ENCODE data around the gene LVRN. TPM values are rescaled to one million over a fixed set of nuclear protein-coding genes. Genes with fewer than 3 reads are reported as not detected.

Gene LVRN
- total RNA-seq, 1 experiment from 2014 or later = not detected

DNA sequence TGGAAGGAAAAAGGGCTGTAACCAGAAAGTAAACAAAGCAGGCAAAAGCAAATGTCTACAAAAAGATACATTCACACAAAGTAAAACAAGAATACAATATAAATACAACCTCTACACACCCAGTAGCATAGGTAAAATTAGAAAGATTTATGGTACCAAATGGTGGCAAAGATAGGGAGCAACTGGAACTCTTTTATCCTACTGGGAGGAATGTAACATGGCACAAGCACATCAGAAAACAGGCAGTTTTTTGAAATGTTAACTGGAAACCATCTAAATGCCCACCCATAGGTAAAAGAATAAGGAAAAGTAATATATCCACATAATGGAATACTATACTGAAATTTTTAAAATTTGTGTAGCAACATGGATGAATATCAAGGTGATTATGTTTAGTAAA lies 61.3 kb downstream of the LVRN start:
- Histone ChIP-seq H3K4me3 (ENCODE audit: low read length) (no peak overlapping the region), H4K20me1 (ENCODE audit: low read length) (no peaks in the 10 kb centered on the region), H3K4me1 (ENCODE audit: insufficient read depth, low read length) (no peaks in the 10 kb centered on the region), H3K9me3 (ENCODE audit: low read length) (no peaks in the 10 kb centered on the region), H2AFZ (ENCODE audit: low read length) (no peak overlapping the region), H3F3A (ENCODE audit: low read length, unreplicated experiment) (no peaks in the 10 kb centered on the region), H3K36me3 (ENCODE audit: low read depth, low read length) (no peaks in the 10 kb centered on the region), H3K79me2 (ENCODE audit: low read length) (no peaks in the 10 kb centered on the region), H3K27me3 (ENCODE audit: low read length) (no peaks in the 10 kb centered on the region), H3K4me2 (ENCODE audit: low read length) (no peak overlapping the region), H3K27ac (ENCODE audit: low read length) (no peak overlapping the region), H3K9ac (ENCODE audit: low read length) (no peak overlapping the region), H3K9me2 (replicated peaks; ENCODE audit: low read length) (no peaks in the 10 kb centered on the region)
- no peak for TF ChIP-seq EZH2phosphoT487 (IDR thresholded peaks at IDR 0.05; ENCODE audit: borderline replicate concordance, low read length)
- no peak for TF ChIP-seq EZH2 (IDR thresholded peaks at IDR 0.05; ENCODE audit: low read length, unreplicated experiment)
- TF ChIP-seq, protein P1, sequence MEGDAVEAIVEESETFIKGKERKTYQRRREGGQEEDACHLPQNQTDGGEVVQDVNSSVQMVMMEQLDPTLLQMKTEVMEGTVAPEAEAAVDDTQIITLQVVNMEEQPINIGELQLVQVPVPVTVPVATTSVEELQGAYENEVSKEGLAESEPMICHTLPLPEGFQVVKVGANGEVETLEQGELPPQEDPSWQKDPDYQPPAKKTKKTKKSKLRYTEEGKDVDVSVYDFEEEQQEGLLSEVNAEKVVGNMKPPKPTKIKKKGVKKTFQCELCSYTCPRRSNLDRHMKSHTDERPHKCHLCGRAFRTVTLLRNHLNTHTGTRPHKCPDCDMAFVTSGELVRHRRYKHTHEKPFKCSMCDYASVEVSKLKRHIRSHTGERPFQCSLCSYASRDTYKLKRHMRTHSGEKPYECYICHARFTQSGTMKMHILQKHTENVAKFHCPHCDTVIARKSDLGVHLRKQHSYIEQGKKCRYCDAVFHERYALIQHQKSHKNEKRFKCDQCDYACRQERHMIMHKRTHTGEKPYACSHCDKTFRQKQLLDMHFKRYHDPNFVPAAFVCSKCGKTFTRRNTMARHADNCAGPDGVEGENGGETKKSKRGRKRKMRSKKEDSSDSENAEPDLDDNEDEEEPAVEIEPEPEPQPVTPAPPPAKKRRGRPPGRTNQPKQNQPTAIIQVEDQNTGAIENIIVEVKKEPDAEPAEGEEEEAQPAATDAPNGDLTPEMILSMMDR (conservative IDR thresholded peaks at IDR 0.05; ENCODE audit: low read depth, low read length) = no peak
- POLR2A ChIA-PET (ENCODE audit: unreplicated experiment) = interaction anchor here (0.6 kb wide), 1 partner anchor 21 kb away, joined by 3 read pairs; no protein-coding TSS in a partner anchor
- CTCF ChIA-PET = no interaction called here
- intact Hi-C loops (cut with micrococcal nuclease) = no loop called here
- BruUV-seq (replicated peaks) = no TSS peak
- DNase-seq (no peak), ATAC-seq (no peak)

DNA sequence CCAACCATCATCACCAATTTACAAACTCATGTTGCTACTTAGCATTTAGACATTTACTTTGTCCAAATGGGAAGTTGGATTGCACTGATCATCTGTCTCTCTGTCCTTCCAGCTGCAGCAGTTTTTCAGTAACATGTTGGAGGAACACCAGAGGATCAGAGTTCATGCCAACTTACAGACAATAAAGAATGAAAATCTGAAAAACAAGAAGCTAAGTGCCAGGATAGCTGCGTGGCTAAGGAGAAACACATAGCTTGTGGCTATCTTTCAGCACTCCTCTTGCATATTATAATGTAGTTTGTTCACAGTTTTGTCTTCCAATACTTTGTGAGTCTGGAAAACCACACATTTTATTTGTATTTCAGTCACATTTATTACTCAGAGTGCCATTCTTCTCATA lies 63.6 kb downstream of the LVRN start:
- no peak for ATAC-seq
- POLR2A ChIA-PET (ENCODE audit: unreplicated experiment) = no interaction called here
- Histone ChIP-seq H3K4me3 (ENCODE audit: low read length) (no peak overlapping the region), H3K4me1 (ENCODE audit: insufficient read depth, low read length) (no peaks in the 10 kb centered on the region), H3K27me3 (ENCODE audit: low read length) (no peaks in the 10 kb centered on the region), H4K20me1 (ENCODE audit: low read length) (no peaks in the 10 kb centered on the region), H3K36me3 (ENCODE audit: low read depth, low read length) (no peaks in the 10 kb centered on the region), H3K4me2 (ENCODE audit: low read length) (no peak overlapping the region), H3K27ac (ENCODE audit: low read length) (no peak overlapping the region), H3F3A (ENCODE audit: low read length, unreplicated experiment) (no peaks in the 10 kb centered on the region), H3K79me2 (ENCODE audit: low read length) (no peaks in the 10 kb centered on the region), H3K9me3 (ENCODE audit: low read length) (no peaks in the 10 kb centered on the region), H2AFZ (ENCODE audit: low read length) (no peak overlapping the region), H3K9ac (ENCODE audit: low read length) (no peak overlapping the region), H3K9me2 (replicated peaks; ENCODE audit: low read length) (no peaks in the 10 kb centered on the region)
- intact Hi-C loops (cut with micrococcal nuclease) = no loop called here
- DNase-seq = no peak
- TF ChIP-seq EZH2phosphoT487 (IDR thresholded peaks at IDR 0.05; ENCODE audit: borderline replicate concordance, low read length) (no peak), EZH2 (IDR thresholded peaks at IDR 0.05; ENCODE audit: low read length, unreplicated experiment) (no peak)
- CTCF ChIA-PET = no interaction called here
- BruUV-seq (replicated peaks) = no TSS peak

DNA sequence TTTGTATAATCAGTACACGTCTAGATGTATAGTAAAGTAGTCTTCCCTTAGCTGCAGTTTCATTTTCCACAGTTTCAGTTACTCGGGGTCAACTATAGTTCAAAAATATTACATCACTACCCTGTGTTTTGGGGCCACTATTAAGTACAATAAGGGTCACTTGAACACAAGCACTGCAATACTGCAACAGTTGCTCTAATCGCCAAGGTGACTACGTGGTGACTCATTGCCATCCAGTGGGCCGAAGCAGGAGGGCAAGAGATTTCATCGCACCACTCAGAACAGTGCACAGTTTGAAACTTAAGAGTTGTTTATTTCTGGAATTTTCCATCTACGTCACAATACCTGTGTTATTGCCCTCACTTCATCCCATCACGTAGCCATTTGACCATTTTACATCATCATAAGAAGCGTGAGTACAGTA lies 69.8 kb downstream of the LVRN start, which contains the start of gene ARL14EPL:
Gene ARL14EPL, plus strand, starts transcription at position 379 of the 424 bp plus-strand sequence. CDS start 18,994 bp downstream, outside the sequence.
- H3K79me2 ChIP-seq (ENCODE audit: low read length) = no peaks in the 10 kb centered on the region
- H3K27ac ChIP-seq (ENCODE audit: low read length) = peak within 1 kb of the TSS; percentile 43
- no TSS peak for BruUV-seq (replicated peaks)
- ChIA-PET CTCF (interaction anchor here (0.7 to 1.3 kb wide), 2 partner anchors 145 to 396 kb away, joined by 3 to 8 read pairs; no protein-coding TSS in a partner anchor), POLR2A (ENCODE audit: unreplicated experiment) (no interaction called here)
- DNase-seq (peak; percentile 87), ATAC-seq (peak; percentile 100)
- H3K36me3 ChIP-seq (ENCODE audit: low read depth, low read length) = no peaks in the 10 kb centered on the region
- H3K9me3 ChIP-seq (ENCODE audit: low read length) = no peaks in the 10 kb centered on the region
- intact Hi-C loops (cut with micrococcal nuclease) = loop anchor here (1.0 to 2.0 kb wide), 3 partner anchors 36 to 189 kb away; no protein-coding TSS in a partner anchor
- H3K4me2 ChIP-seq (ENCODE audit: low read length) = peak within 1 kb of the TSS; percentile 30
- no peaks in the 10 kb centered on the region for H3K27me3 ChIP-seq (ENCODE audit: low read length)
- H4K20me1 ChIP-seq (ENCODE audit: low read length) = no peaks in the 10 kb centered on the region
- no peak within 1 kb of the TSS for H3K4me3 ChIP-seq (ENCODE audit: low read length)
- peaks cover 30% of the 10 kb centered on the region for H3K4me1 ChIP-seq (ENCODE audit: insufficient read depth, low read length)
- no peaks in the 10 kb centered on the region for H3K9me2 ChIP-seq (replicated peaks; ENCODE audit: low read length)
- H2AFZ ChIP-seq (ENCODE audit: low read length) = no peak within 1 kb of the TSS
- H3F3A ChIP-seq (ENCODE audit: low read length, unreplicated experiment) = no peaks in the 10 kb centered on the region
- H3K9ac ChIP-seq (ENCODE audit: low read length) = no peak within 1 kb of the TSS
- TF ChIP-seq EZH2phosphoT487 (IDR thresholded peaks at IDR 0.05; ENCODE audit: borderline replicate concordance, low read length) = no peak
- TF ChIP-seq, protein P1 (conservative IDR thresholded peaks at IDR 0.05; ENCODE audit: low read depth, low read length) = peak; percentile 46; the same call in 1 of the 2 replicates
